Activated CD4-positive, alpha-beta T cell treated with anti-CD3 and anti-CD28 coated beads, Interleukin-2, amount 10 ng/mL, durations not matched to agents 7 days and 5 days (primary cell): ENCODE measurements around the gene ADORA2B. TPM values are rescaled to one million over a fixed set of nuclear protein-coding genes. Genes with fewer than 3 reads are reported as not detected.

ENCODE experiments used
- CTCF ChIA-PET: fragments of 350-600 bp; sonication (Branson Sonifier 250); formaldehyde crosslinking; loops from one replicate; lab custom pipeline; 2021; ENCODE audit warnings: antibody characterized with exemption; lab: Charles Lee
- POLR2A ChIA-PET: fragments of 350-600 bp; sonication (Branson Sonifier 250); formaldehyde crosslinking; loops from one replicate; lab custom pipeline; 2021; ENCODE audit warnings: antibody characterized with exemption; lab: Charles Lee
- DNase-seq: peaks from one replicate; pipeline ENCODE4 v3.0.0-alpha.2; 2020
- H3K27ac Mint-ChIP-seq: one replicate; pipeline ENCODE4 v1.8.0; 2021; ENCODE audit warnings: mild to moderate bottlenecking, moderate library complexity, mixed read lengths
- H3K27me3 Mint-ChIP-seq: one replicate; pipeline ENCODE4 v1.8.0; 2021; ENCODE audit warnings: mixed read lengths
- H3K36me3 Mint-ChIP-seq: one replicate; pipeline ENCODE4 v1.8.0; 2021; ENCODE audit warnings: low read depth, mixed read lengths
- H3K4me1 Mint-ChIP-seq: one replicate; pipeline ENCODE4 v1.8.0; 2021; ENCODE audit warnings: mixed read lengths
- H3K4me3 Mint-ChIP-seq: one replicate; pipeline ENCODE4 v1.8.0; 2021; ENCODE audit warnings: mild to moderate bottlenecking, moderate library complexity, mixed read lengths
- H3K9me3 Mint-ChIP-seq: one replicate; pipeline ENCODE4 v1.8.0; 2021; ENCODE audit warnings: mixed read lengths
- total RNA-seq, 2 experiments: library from RNA; stranded (reverse); gene quantifications; one replicate each; pipeline ENCODE4 v1.2.3, GENCODE V29; 2021

The ADORA2B gene
- total RNA-seq, 2 experiments from 2014 or later = 0.25 to 0.29 TPM

DNA sequence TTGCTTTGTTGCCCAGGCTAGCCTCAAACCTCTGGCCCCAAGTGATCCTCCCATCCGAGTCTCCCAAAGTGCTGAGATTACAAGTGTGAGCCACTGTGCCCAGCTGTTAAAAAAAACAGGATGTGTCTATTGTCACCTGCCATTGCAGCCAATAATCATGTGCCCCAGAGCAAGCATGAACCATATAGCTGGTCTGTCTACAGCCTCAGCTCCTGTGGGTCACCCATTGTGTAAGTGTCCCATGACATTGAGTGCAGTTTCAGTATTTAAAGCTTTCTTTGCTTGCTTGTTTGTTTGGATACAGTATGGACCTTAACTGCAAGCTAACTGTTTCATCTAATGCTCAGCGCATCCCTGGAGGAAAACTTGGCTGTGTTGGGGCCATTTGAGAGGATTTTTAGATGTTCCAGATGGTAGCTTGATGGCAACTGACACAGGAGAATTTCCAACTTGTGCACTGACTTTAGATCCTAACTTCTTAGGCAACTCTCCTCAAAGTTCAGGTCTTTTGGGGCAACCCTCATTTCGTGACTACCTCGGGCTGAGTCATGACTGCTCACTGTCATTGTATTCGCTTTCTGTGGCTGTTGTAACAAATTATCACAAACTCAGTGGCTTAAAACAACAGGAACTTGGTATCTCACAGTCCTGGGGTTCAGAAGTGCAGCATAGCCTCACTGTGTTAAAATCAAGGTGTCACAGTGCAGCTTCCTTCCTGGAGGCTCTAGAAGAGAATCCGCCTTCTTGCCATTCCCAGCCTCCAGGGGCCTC, 30.3 kb upstream of the ADORA2B start:
- Mint-ChIP-seq H3K27me3 (peaks cover 15% of the 10 kb centered on the region), H3K4me3 (no peak overlapping the region), H3K27ac (no peak overlapping the region), H3K4me1 (no peaks in the 10 kb centered on the region), H3K9me3 (no peaks in the 10 kb centered on the region), H3K36me3 (no peaks in the 10 kb centered on the region)
- DNase-seq = no peak
- ChIA-PET CTCF (interaction anchor here (0.8 to 1.4 kb wide), 2 partner anchors 23 to 30 kb away, joined by 3 to 5 read pairs; partner anchors contain the start of gene ADORA2B), POLR2A (no interaction called here)

DNA sequence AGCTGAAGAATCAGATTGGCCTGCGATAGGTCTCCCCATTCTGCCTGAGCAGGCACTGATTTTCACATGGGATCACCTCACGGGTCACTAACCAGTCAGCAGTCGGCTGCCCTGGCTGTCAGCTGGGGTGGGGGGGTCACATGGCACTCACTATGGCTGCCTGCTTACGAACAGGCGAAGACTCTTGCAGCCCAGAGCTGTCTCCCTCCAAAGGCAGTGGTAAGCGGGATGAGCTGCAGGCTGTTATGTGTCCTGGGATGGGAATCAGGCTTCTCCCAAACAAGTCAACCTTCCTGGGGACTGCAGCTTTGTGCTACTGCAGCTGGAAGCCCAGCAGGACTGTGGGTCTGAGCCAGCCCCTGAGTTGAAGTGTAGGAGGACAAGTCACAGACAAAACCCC, 29.0 kb upstream of the ADORA2B start:
- ChIA-PET POLR2A (no interaction called here), CTCF (interaction anchor here (0.6 to 1.4 kb wide), 3 partner anchors 29 to 488 kb away, joined by 3 to 5 read pairs (median 3); partner anchors contain the start of gene ADORA2B)
- DNase-seq = no peak
- H3K4me1 Mint-ChIP-seq = no peaks in the 10 kb centered on the region
- H3K36me3 Mint-ChIP-seq = no peaks in the 10 kb centered on the region
- no peak overlapping the region for H3K4me3 Mint-ChIP-seq
- no peak overlapping the region for H3K27ac Mint-ChIP-seq
- peaks cover 18% of the 10 kb centered on the region for H3K27me3 Mint-ChIP-seq
- no peaks in the 10 kb centered on the region for H3K9me3 Mint-ChIP-seq

DNA sequence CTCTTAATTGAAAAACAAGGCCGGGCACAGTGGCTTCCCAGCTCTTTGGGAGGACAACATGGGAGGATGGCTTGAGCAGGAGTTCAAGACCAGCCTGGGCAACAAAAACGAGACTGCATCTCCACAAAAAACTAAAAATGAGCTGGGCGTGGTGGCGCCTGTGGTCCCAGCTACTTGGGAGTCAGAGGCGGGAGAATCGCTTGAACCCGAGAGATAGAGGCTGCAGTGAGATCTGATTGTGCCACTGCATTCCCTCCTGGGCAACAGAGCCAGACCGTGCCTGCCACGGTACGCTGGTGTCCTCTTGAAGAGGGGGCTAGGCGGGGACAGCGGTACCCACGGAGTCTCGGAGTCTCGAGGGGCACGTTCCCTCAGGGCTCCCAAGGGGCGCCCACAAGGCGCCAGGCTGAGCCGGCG, 27.9 kb upstream of the ADORA2B start:
- H3K4me3 Mint-ChIP-seq = no peak overlapping the region
- no peaks in the 10 kb centered on the region for H3K9me3 Mint-ChIP-seq
- no peaks in the 10 kb centered on the region for H3K4me1 Mint-ChIP-seq
- CTCF ChIA-PET = no interaction called here
- no peak overlapping the region for H3K27ac Mint-ChIP-seq
- POLR2A ChIA-PET = no interaction called here
- no peaks in the 10 kb centered on the region for H3K36me3 Mint-ChIP-seq
- H3K27me3 Mint-ChIP-seq = peaks cover 22% of the 10 kb centered on the region
- DNase-seq = no peak

DNA sequence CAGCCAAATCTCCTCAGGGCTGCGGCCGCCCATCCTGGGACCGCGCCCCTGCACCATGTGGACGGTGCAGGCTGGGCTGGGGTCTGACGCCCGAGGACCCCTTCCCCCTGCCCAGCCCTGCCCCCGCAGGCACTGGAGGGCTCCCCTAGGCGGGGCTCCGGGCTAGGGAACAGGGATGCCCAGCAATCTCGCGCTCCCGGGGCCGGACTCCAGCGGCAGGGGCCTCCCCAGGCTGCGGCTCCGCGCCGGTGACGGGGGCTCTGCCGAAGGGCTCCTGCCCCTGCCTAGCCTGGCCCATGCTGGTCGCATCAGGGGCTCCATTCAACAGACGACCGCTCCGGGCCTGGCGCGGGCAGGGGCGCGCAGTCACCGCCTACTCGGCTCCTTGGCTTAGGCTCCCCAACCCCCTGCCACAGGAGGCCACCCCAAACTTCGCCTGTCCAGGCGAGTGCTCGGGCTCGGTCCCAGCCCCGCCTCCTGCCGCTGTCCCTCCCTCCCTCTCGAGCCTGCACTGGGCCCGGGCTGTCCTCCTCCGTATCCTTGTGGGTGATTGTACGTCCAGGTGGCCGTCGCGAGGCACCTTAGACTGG, 27.4 kb upstream of the ADORA2B start:
- POLR2A ChIA-PET = no interaction called here
- peaks cover 27% of the 10 kb centered on the region for H3K27me3 Mint-ChIP-seq
- CTCF ChIA-PET = no interaction called here
- no peaks in the 10 kb centered on the region for H3K4me1 Mint-ChIP-seq
- no peak overlapping the region for H3K27ac Mint-ChIP-seq
- DNase-seq = no peak
- H3K9me3 Mint-ChIP-seq = no peaks in the 10 kb centered on the region
- no peak overlapping the region for H3K4me3 Mint-ChIP-seq
- no peaks in the 10 kb centered on the region for H3K36me3 Mint-ChIP-seq

DNA sequence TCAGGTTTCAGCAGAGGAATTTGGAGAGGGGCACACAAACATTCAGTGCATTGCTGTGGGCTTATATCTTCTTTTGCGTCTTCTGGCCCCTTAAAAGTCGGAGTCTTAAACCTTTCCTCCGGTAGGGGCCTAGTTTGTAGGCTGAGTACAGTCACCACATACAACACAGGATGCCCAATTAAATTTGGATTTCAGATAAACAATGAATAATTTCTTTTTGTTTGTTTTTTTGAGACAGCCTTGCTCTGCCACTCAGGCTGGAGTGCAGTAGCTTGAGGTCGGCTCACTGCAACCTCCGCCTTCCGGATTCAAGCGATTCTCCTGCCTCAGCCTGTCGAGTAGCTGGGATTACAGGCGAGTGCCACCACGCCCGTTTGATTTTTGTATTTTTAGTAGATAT, 26.7 kb upstream of the ADORA2B start:
- H3K36me3 Mint-ChIP-seq = no peaks in the 10 kb centered on the region
- ChIA-PET POLR2A (no interaction called here), CTCF (no interaction called here)
- no peak overlapping the region for H3K27ac Mint-ChIP-seq
- H3K9me3 Mint-ChIP-seq = no peaks in the 10 kb centered on the region
- H3K4me3 Mint-ChIP-seq = no peak overlapping the region
- H3K27me3 Mint-ChIP-seq = peaks cover 32% of the 10 kb centered on the region
- DNase-seq = no peak
- H3K4me1 Mint-ChIP-seq = no peaks in the 10 kb centered on the region

DNA sequence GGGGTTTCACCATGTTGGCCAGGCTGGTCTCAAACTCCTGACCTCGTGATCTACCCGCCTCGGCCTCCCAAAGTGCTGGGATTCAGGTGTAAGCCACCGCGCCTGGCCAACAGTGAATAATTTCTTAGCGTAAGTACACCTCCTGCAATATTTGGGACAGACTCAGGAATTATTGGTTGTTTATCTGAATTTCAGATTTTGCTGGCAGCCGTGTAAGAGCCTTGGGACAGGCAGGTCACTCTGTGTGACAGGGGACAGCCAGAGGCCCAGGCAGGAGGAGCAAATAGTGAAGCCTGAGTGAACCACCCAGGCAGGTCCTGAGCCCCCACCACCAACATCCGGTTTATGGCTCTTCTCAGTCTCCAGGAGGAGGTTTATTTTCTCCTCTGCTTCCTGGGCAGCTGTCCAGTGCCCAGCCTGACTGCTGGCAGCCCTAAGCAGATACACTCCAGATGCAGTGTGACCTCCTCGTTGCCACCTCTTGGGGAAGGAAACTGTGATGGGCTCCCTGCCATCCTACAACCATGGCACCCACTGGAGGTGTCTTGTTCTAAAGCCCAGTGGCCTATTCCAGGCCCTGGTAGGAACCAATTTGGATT, 26.2 kb upstream of the ADORA2B start:
- H3K4me3 Mint-ChIP-seq = no peak overlapping the region
- H3K27ac Mint-ChIP-seq = no peak overlapping the region
- CTCF ChIA-PET = interaction anchor here (0.6 kb wide), 1 partner anchor 14 kb away, joined by 3 read pairs; no protein-coding TSS in a partner anchor
- POLR2A ChIA-PET = no interaction called here
- H3K27me3 Mint-ChIP-seq = peaks cover 35% of the 10 kb centered on the region
- no peaks in the 10 kb centered on the region for H3K9me3 Mint-ChIP-seq
- no peaks in the 10 kb centered on the region for H3K36me3 Mint-ChIP-seq
- no peaks in the 10 kb centered on the region for H3K4me1 Mint-ChIP-seq
- DNase-seq = no peak

DNA sequence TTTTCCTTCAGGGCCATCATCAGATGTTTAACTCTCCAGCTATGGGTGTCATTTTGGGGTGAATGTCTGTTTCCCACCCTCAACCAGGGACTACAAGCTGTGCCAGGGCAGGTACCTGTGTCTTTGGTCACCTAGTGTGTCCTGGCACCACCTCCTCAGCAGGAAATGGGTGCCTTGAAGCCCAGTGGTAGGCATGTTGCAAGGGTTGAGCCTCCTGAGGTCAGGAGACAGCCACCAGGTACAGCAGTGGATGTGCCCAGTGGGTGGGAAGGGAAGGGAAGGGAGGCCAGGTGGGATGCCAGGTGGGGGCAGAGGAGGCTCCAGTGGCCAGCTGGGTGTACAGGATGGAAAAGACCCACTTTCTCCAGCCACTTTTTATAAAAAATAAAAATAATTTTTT, 25.5 kb upstream of the ADORA2B start:
- H3K9me3 Mint-ChIP-seq = no peaks in the 10 kb centered on the region
- no peaks in the 10 kb centered on the region for H3K4me1 Mint-ChIP-seq
- DNase-seq = no peak
- no peak overlapping the region for H3K27ac Mint-ChIP-seq
- H3K36me3 Mint-ChIP-seq = no peaks in the 10 kb centered on the region
- peaks cover 37% of the 10 kb centered on the region for H3K27me3 Mint-ChIP-seq
- CTCF ChIA-PET = interaction anchor here (0.6 to 1.3 kb wide), 3 partner anchors 10 to 29 kb away, joined by 3 read pairs; no protein-coding TSS in a partner anchor
- POLR2A ChIA-PET = no interaction called here
- no peak overlapping the region for H3K4me3 Mint-ChIP-seq

DNA sequence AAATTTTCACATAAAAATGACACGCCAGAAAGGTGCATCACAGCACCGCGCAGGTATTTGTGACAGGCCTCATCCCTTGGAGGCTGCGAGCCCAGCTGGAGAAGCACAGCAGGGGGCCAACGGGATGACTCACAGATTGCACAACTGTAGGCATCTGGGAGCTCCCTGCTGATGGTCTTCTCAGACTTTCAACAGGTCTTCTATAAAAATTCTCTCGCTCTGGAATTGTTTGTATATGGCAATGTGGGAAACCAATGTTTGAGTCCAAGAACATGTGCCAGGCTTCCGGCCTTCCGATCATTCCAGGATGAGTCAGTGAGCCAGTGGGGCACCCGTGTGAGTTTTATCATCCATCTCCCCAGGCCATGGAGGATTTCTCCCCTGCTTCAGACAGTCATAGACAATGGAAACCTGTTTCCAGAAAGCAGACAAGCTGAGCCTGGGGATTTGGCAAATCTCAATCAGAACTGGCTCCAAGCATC, 24.1 kb upstream of the ADORA2B start:
- no peaks in the 10 kb centered on the region for H3K36me3 Mint-ChIP-seq
- H3K4me3 Mint-ChIP-seq = no peak overlapping the region
- H3K27ac Mint-ChIP-seq = peak overlapping the region; percentile 50
- DNase-seq = no peak
- H3K27me3 Mint-ChIP-seq = peaks cover 37% of the 10 kb centered on the region
- H3K9me3 Mint-ChIP-seq = no peaks in the 10 kb centered on the region
- ChIA-PET CTCF (interaction anchor here (1.3 kb wide), 1 partner anchor 30 kb away, joined by 3 read pairs; no protein-coding TSS in a partner anchor), POLR2A (no interaction called here)
- no peaks in the 10 kb centered on the region for H3K4me1 Mint-ChIP-seq

DNA sequence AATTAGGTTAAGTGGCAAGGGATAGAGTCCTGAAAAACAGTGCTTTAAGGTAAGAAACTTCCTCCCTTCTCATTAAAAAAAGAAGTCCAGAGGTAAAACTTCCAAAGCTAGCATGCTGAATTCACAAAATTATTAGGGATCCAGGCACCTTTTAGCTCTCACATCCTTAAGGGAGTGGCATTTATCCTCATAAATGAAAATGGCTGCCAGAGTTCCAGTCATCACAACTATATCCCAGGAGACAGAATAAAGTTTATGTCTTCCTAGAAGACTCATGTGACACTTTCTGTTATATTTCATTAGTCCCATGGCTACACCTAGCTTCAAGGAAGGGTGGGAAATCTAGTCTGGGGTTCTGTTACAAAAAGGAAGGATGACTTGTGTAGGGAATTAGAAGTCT, 23.3 kb upstream of the ADORA2B start:
- DNase-seq = no peak
- no peaks in the 10 kb centered on the region for H3K9me3 Mint-ChIP-seq
- H3K4me3 Mint-ChIP-seq = no peak overlapping the region
- peaks cover 35% of the 10 kb centered on the region for H3K27me3 Mint-ChIP-seq
- CTCF ChIA-PET = no interaction called here
- POLR2A ChIA-PET = no interaction called here
- no peak overlapping the region for H3K27ac Mint-ChIP-seq
- H3K4me1 Mint-ChIP-seq = no peaks in the 10 kb centered on the region
- no peaks in the 10 kb centered on the region for H3K36me3 Mint-ChIP-seq

DNA sequence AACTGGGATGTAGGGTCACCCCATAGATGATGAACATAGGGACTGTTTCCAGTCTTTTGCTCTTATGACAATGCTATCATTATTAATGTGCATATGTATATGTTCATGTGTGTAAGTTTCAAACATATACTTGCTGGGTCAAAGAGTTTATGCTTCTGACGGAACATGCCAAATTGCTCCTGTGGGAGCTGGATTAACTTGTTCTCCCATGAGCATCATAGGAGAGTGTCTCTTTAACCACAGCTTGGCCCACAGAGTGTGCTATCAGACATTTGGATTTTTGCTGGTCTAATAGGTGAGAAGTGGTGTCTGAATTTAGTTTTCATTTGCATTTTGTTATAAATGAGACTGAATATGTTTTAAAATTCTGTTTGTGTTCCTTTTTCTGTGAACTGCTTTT, 22.3 kb upstream of the ADORA2B start:
- ChIA-PET POLR2A (no interaction called here), CTCF (no interaction called here)
- no peak for DNase-seq
- no peak overlapping the region for H3K4me3 Mint-ChIP-seq
- peaks cover 31% of the 10 kb centered on the region for H3K27me3 Mint-ChIP-seq
- H3K36me3 Mint-ChIP-seq = no peaks in the 10 kb centered on the region
- H3K9me3 Mint-ChIP-seq = no peaks in the 10 kb centered on the region
- H3K27ac Mint-ChIP-seq = no peak overlapping the region
- H3K4me1 Mint-ChIP-seq = no peaks in the 10 kb centered on the region

DNA sequence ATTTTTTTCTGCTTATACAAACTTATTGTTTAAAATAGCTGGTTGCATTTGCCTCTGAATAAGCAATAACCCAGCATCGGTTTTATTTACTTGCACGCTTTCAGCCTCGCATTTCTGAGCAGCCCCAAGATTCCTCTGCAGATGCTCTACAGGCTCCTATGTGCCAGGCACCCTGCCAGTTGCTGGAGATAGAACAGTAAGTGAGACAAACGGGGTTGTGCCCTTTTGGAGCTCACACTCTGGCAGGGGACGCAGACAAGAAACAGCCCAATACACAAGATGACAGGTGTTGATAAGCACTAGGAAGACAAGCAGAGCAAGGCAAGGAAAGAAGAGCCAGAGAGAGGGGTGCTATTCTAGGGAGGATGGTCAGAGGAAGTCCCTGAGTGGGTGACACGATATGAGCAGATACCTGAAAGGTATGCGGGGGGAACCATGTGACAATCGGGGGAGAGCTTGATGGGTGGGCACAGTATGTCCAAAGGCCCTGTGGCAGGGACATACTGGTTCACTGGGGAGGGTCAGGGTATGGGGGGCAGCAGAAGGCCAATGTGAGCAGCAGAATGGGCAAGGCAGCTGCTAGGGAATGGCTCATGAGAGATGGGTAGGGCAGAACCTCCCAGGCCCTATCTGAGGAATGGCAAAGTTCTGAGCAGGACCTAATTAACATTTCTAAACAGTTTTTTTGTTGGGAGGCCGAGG, 18.7 kb upstream of the ADORA2B start:
- Mint-ChIP-seq H3K27me3 (peaks cover 38% of the 10 kb centered on the region), H3K4me3 (no peak overlapping the region), H3K9me3 (no peaks in the 10 kb centered on the region), H3K36me3 (no peaks in the 10 kb centered on the region), H3K27ac (no peak overlapping the region), H3K4me1 (peaks cover 2% of the 10 kb centered on the region)
- no peak for DNase-seq
- ChIA-PET POLR2A (no interaction called here), CTCF (interaction anchor here (0.5 kb wide), 1 partner anchor 33 kb away, joined by 4 read pairs; no protein-coding TSS in a partner anchor)

DNA sequence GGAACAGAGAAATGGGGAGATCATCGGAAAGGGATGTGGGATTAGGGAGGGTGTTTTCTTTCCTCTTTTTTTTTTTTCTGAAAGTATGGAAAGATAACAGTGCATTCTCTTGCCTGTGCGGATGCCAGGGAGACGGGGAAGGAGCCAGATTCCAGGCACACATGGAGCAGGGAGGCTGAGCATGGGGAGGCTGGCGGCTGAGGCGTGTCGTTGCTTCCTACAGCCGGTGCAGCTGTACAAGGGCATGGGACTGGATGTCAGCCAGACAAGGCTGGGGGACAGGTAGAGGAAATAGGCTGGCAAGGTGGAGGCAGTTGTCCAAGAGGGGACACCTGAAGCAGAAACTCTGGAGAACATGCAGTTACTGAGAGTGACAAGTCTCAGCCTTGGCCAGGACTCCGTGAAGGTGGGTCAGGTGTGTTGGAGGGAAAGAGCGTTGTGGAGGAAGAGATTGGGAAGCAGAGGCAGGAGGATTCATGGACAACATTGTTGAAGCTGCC, 16.6 kb upstream of the ADORA2B start:
- Mint-ChIP-seq H3K4me1 (peaks cover 2% of the 10 kb centered on the region), H3K27ac (no peak overlapping the region), H3K4me3 (no peak overlapping the region), H3K9me3 (no peaks in the 10 kb centered on the region), H3K36me3 (no peaks in the 10 kb centered on the region), H3K27me3 (peaks cover 31% of the 10 kb centered on the region)
- ChIA-PET CTCF (interaction anchor here (1.5 kb wide), 1 partner anchor 17 kb away, joined by 4 read pairs; the partner anchor contains the start of gene ADORA2B), POLR2A (no interaction called here)
- no peak for DNase-seq
